Stomach (tissue), 9 donors: ENCODE data around the gene HSF4. TPM values are rescaled to one million over a fixed set of nuclear protein-coding genes. Genes with fewer than 3 reads are reported as not detected.
A peak's percentile ranks its signal among the peaks of the same experiment; 100 is the strongest.

Source experiments
- DNase-seq, 2 donors: peaks; one replicate each; pipeline versions ENCODE4 v3.0.0 to v3.0.0-alpha.2; 2013 to 2019
- H3K27ac ChIP-seq, 5 donors: fragments of 200-600 bp in 4 of 5; sonication (generic) in 4 of 5; one replicate each; pipeline ENCODE4 v1.5.1; 2013 to 2019; ENCODE audit warnings: mild to moderate bottlenecking in 1 of 5, moderate library complexity in 1 of 5
- H3K27me3 ChIP-seq, 3 donors: fragments of 200-600 bp; sonication (generic); one replicate each; pipeline ENCODE4 v1.5.1; 2017 to 2019; ENCODE audit warnings: mixed run types in 1 of 3
- H3K36me3 ChIP-seq, 4 donors: fragments of 200-600 bp; sonication (generic); 1 replicate in 3 of 4; 2 replicates in 1 of 4; pipeline ENCODE4 v1.5.1; 2016 to 2019
- H3K4me1 ChIP-seq, 4 donors: fragments of 200-600 bp; sonication (generic); one replicate each; pipeline ENCODE4 v1.5.1; 2016 to 2019
- H3K4me3 ChIP-seq, 4 donors: fragments of 200-600 bp; sonication (generic) in 3 of 4; one replicate each; pipeline ENCODE4 v1.5.1; 2016 to 2019; ENCODE audit warnings: mild to moderate bottlenecking in 1 of 4
- H3K9me3 ChIP-seq, 4 donors: fragments of 200-600 bp; sonication (generic); one replicate each; pipeline ENCODE4 v1.5.1; 2016 to 2019
- CTCF ChIP-seq, 7 experiments: fragments of 450-650 bp in 4 of 7; fragments of 200-600 bp in 3 of 7; sonication (generic) in 3 of 7; IDR thresholded peaks; one replicate each; pipeline ENCODE4 v1.5.1; 2016 to 2019; ENCODE audit warnings: antibody characterized with exemption in 7 of 7, control low read depth in 2 of 7, mild to moderate bottlenecking in 1 of 7
- EP300 ChIP-seq: sonication (generic); formaldehyde crosslinking; IDR thresholded peaks from one replicate; pipeline ENCODE4 v1.6.1; 2017; ENCODE audit warnings: antibody characterized with exemption
- POLR2A ChIP-seq, 4 donors: fragments of 450-650 bp; IDR thresholded peaks; one replicate each; pipeline ENCODE4 v1.6.1; 2016; ENCODE audit warnings: antibody characterized with exemption in 4 of 4, control low read depth in 2 of 4, mild to moderate bottlenecking in 1 of 4, moderate library complexity in 1 of 4
- POLR2AphosphoS5 ChIP-seq, 3 donors: sonication (generic); formaldehyde crosslinking; IDR thresholded peaks; one replicate each; pipeline ENCODE4 v1.6.1; 2016; ENCODE audit warnings: antibody characterized with exemption in 3 of 3
- WGBS, 5 donors: extraction: QIAGEN DNeasy Blood & Tissue Kit in 3 of 5; methylation state at CpG; one replicate each; pipeline versions ENCODE4 v1.1.5 to v1.1.7; 2013 to 2018; 5-methylcytosine and 5-hydroxymethylcytosine counted together
- intact Hi-C: fragments of 100-400 bp; cut with DNase I; formaldehyde crosslinking; loops from one replicate; pipeline ENCODE4 v1.15.1; 2023; ENCODE audit warnings: low total_unique reads
- polyA plus RNA-seq, 3 donors: library from polyadenylated mRNA; stranded (reverse); fragments of 200-250 nt; gene quantifications; one replicate each; pipeline ENCODE4 v1.2.3, GENCODE V29; 2013
- total RNA-seq, 5 donors: library from RNA; depleted of rRNA; stranded (reverse); fragments of >200 nt; gene quantifications; one replicate each; pipeline versions ENCODE4 v1.1.0 to v1.2.3, GENCODE V29; 2014 to 2016
- donor health status: healthy with polysubstance abuse.
- donor health status: Bipolar disorder and iron deficiency.
- donor health status: healthy.

The HSF4 gene
- total and polyA plus RNA-seq, 8 donors, result 9.5 to 630 (median 32.2) TPM

- DNase-seq, result peak; percentile 95 to 96
- Histone ChIP-seq H3K27me3 (peaks cover 0 to 4% (median 0%) of the 10 kb centered on the region in 3 donors), H3K4me1 (peaks cover 22 to 55% (median 38%) of the 10 kb centered on the region in 4 donors), H3K36me3 (no peaks in the 10 kb centered on the region), H3K4me3 (peak overlapping the region; percentile 54 to 78 (median 59)), H3K9me3 (no peaks in the 10 kb centered on the region), H3K27ac (peak overlapping the region in 3 of 5 donors; percentile 95 to 97 (median 96))
- peak in 5 of 7 experiments; percentile 61 to 83 (median 77) for TF ChIP-seq CTCF (IDR thresholded peaks at IDR 0.05)
- no peak for TF ChIP-seq POLR2A (IDR thresholded peaks at IDR 0.05)
- no peak for TF ChIP-seq EP300
- TF ChIP-seq POLR2AphosphoS5 (IDR thresholded peaks at IDR 0.05), result peak; percentile 21 to 84 (median 52)
- intact Hi-C loops, result no loop called here
- 10 to 26% (median 11%) methylated on average over 18 to 43 of the region's 43 CpGs for WGBS, 5 donors
Measured at GRCh38 chr16:67184995-67185650, 20.6 kb downstream of the HSF4 start.

DNA sequence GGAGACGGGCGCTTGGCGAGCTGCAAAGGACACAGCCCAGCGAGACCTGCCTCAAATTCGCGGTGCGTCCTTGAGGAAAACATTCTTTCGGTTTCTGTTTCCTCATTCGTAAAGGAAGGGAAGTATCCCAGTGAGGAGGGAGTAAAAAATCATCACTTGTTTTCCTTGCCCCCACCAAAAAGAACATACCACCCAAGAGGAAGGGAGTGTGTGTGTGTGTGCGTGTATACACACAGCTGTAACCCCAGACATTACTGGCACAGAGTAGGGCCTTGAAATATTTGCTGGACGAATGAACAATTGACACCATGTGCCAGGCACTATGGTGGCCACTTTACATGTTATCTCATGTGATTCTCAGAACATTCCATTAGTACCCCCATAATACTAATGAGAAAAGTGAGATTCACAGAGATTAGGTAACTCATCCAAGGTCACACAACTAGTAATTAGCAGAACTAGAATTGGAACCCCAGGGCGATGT lies 21.1 kb downstream of the HSF4 start:
- Histone ChIP-seq H3K4me3 (peak overlapping the region; percentile 54 to 78 (median 59)), H3K9me3 (no peaks in the 10 kb centered on the region), H3K27me3 (peaks cover 0 to 4% (median 0%) of the 10 kb centered on the region in 3 donors), H3K4me1 (peaks cover 22 to 54% (median 37%) of the 10 kb centered on the region in 4 donors), H3K27ac (no peak overlapping the region), H3K36me3 (no peaks in the 10 kb centered on the region)
- peak in 1 of 7 experiments; percentile 11 for TF ChIP-seq CTCF (IDR thresholded peaks at IDR 0.05)
- no peak for TF ChIP-seq EP300
- TF ChIP-seq POLR2AphosphoS5 (IDR thresholded peaks at IDR 0.05), result no peak
- no peak for TF ChIP-seq POLR2A (IDR thresholded peaks at IDR 0.05)
- no peak for DNase-seq
- 9 to 12% (median 10%) methylated on average over 12 of the region's 12 CpGs for WGBS, 5 donors
- intact Hi-C loops, result no loop called here

DNA sequence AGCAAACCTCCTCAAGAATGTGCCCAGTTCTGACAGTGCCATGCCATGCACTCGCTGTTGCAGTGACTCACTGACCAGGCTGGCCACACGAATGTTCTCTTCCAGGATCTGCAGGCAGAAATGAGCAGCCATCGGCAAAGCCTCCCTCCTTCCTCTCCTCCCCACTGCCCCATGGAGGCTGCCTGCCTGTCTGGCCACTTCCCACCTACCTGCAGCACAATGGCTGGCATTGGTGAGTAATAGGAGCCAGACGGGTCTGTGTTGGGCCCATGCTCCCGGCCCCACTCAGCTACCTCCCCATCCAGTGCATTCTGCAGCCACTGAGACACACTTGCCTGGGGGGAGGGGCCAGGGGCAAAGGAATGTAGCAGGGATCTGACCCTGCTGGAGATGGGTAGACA lies 22.0 kb downstream of the HSF4 start:
- no peak for TF ChIP-seq POLR2AphosphoS5 (IDR thresholded peaks at IDR 0.05)
- TF ChIP-seq POLR2A (IDR thresholded peaks at IDR 0.05), result no peak
- no peak for TF ChIP-seq EP300
- TF ChIP-seq CTCF (IDR thresholded peaks at IDR 0.05), result no peak
- DNase-seq, result no peak
- intact Hi-C loops, result no loop called here

DNA sequence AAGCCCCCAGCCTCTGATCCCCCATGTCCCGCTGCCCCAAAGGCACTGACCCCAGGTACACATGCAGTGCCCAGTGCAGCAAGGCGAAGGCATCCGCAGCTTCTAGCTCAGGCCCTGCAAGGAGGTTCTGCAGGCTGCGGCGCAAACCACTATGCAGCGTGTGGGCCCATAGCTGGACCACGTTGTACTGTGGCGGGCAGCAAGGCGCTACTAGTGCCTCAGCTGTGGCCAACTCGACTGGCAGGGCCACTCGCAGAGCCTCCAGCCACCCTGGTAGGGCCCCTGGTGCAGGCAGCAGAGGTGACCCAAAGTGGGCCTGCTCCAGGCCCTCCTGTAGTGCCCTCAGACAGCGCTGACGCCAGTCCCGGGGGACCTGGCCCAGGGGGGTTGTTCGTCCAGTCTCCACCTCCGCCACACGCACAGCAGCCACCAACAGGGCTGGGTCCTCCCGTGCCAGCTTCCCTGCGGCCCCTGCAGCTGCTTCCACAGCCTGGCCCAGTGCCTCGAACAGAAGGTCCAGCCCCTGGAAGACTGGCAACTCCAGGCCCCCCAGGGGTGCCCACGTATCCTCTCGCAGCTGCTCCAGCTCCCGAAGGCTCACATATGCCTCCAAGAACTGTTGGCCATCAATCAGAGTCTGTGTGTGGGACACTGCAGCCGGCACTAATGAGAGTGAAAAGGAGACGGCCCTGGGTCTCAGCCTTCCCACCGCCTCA lies 22.8 kb downstream of the HSF4 start:
- 79 to 93% (median 88%) methylated on average over 8 to 26 of the region's 26 CpGs for WGBS, 5 donors
- H3K4me3 ChIP-seq, result no peak overlapping the region
- no peaks in the 10 kb centered on the region for H3K9me3 ChIP-seq
- DNase-seq, result no peak
- no peak overlapping the region for H3K27ac ChIP-seq
- H3K4me1 ChIP-seq, result peaks cover 31 to 47% (median 37%) of the 10 kb centered on the region in 4 donors
- intact Hi-C loops, result no loop called here
- TF ChIP-seq POLR2AphosphoS5 (IDR thresholded peaks at IDR 0.05) (no peak), CTCF (IDR thresholded peaks at IDR 0.05) (no peak), POLR2A (IDR thresholded peaks at IDR 0.05) (no peak), EP300 (no peak)
- no peaks in the 10 kb centered on the region for H3K36me3 ChIP-seq
- peaks cover 0 to 4% (median 0%) of the 10 kb centered on the region in 3 donors for H3K27me3 ChIP-seq

More for the DNA sequence above, 22.0 kb downstream of the HSF4 start:
- WGBS, 5 donors, result 38 to 64% (median 51%) methylated on average over 4 to 5 of the region's 5 CpGs
- Histone ChIP-seq H3K27me3 (peaks cover 0 to 4% (median 0%) of the 10 kb centered on the region in 3 donors), H3K9me3 (no peaks in the 10 kb centered on the region), H3K27ac (no peak overlapping the region), H3K4me1 (peaks cover 28 to 52% (median 36%) of the 10 kb centered on the region in 4 donors), H3K36me3 (no peaks in the 10 kb centered on the region), H3K4me3 (no peak overlapping the region)
